Measurements from ENCODE around the gene CARD19.

- TF ChIP-seq REST (IDR thresholded peaks at IDR 0.05; ENCODE audit: low read depth) (no peak), POLR2AphosphoS5 (IDR thresholded peaks at IDR 0.05; ENCODE audit: low read depth, low read length) (no peak), CTCF (IDR thresholded peaks at IDR 0.05 in 2 of 3, conservative IDR thresholded peaks at IDR 0.05 in 1 of 3; ENCODE audit: borderline replicate concordance in 1 of 3, insufficient read depth in 1 of 3, low read depth in 2 of 3, low read length in 2 of 3) (no peak)
Measured at GRCh38 chr9:93064392-93065134, 31.5 kb upstream of the CARD19 start.
